Measurements from ENCODE around the gene NTS. TPM values are rescaled to one million over a fixed set of nuclear protein-coding genes. Genes with fewer than 3 reads are reported as not detected.

NTS gene
- total RNA-seq, result 0.25 TPM in 1 of 3 replicates, not detected in the others

GRCh38 chr12:85874031-85874461 lies at the start of gene NTS:
TSS of gene NTS (plus strand) at chr12:85874295. CDS start at chr12:85874404, 109 bp downstream.
- no peak for TF ChIP-seq CTCF (IDR thresholded peaks at IDR 0.05; ENCODE audit: unreplicated experiment)
- Mint-ChIP-seq H3K27me3 (ENCODE audit: low read depth) (peaks cover 1% of the 10 kb centered on the region), H3K4me3 (no peak within 1 kb of the TSS), H3K36me3 (no peaks in the 10 kb centered on the region), H3K27ac (no peak within 1 kb of the TSS), H3K9me3 (no peaks in the 10 kb centered on the region), H3K4me1 (peaks cover 6% of the 10 kb centered on the region)
- no peak for DNase-seq (ENCODE audit: low spot score in 2 of 2, unreplicated experiment in 2 of 2)

- peaks cover 23% of the 10 kb centered on the region for H3K4me1 Mint-ChIP-seq
- no peak overlapping the region for H3K4me3 Mint-ChIP-seq
- H3K36me3 Mint-ChIP-seq, result peaks cover 4% of the 10 kb centered on the region
- H3K27me3 Mint-ChIP-seq (ENCODE audit: low read depth), result no peaks in the 10 kb centered on the region
- no peak overlapping the region for H3K27ac Mint-ChIP-seq
- no peak for DNase-seq (ENCODE audit: low spot score in 2 of 2, unreplicated experiment in 2 of 2)
- H3K9me3 Mint-ChIP-seq, result peaks cover 12% of the 10 kb centered on the region
- TF ChIP-seq CTCF (IDR thresholded peaks at IDR 0.05; ENCODE audit: unreplicated experiment), result no peak
Observed at GRCh38 chr12:85825746-85826145, 48.3 kb upstream of the NTS start.

GRCh38 chr12:85828576-85828975 lies 45.5 kb upstream of the NTS start:
- TF ChIP-seq CTCF (IDR thresholded peaks at IDR 0.05; ENCODE audit: unreplicated experiment), result no peak
- H3K4me3 Mint-ChIP-seq, result no peak overlapping the region
- peaks cover 23% of the 10 kb centered on the region for H3K4me1 Mint-ChIP-seq
- no peak for DNase-seq (ENCODE audit: low spot score in 2 of 2, unreplicated experiment in 2 of 2)
- H3K27me3 Mint-ChIP-seq (ENCODE audit: low read depth), result no peaks in the 10 kb centered on the region
- H3K36me3 Mint-ChIP-seq, result no peaks in the 10 kb centered on the region
- peaks cover 8% of the 10 kb centered on the region for H3K9me3 Mint-ChIP-seq
- no peak overlapping the region for H3K27ac Mint-ChIP-seq

GRCh38 chr12:85829391-85829790 lies 44.7 kb upstream of the NTS start:
- no peak overlapping the region for H3K27ac Mint-ChIP-seq
- no peaks in the 10 kb centered on the region for H3K27me3 Mint-ChIP-seq (ENCODE audit: low read depth)
- peaks cover 8% of the 10 kb centered on the region for H3K9me3 Mint-ChIP-seq
- DNase-seq (ENCODE audit: low spot score in 2 of 2, unreplicated experiment in 2 of 2), result no peak
- no peak overlapping the region for H3K4me3 Mint-ChIP-seq
- TF ChIP-seq CTCF (IDR thresholded peaks at IDR 0.05; ENCODE audit: unreplicated experiment), result no peak
- H3K4me1 Mint-ChIP-seq, result peaks cover 26% of the 10 kb centered on the region
- H3K36me3 Mint-ChIP-seq, result no peaks in the 10 kb centered on the region

- no peak overlapping the region for H3K27ac Mint-ChIP-seq
- H3K4me3 Mint-ChIP-seq, result no peak overlapping the region
- DNase-seq (ENCODE audit: low spot score in 2 of 2, unreplicated experiment in 2 of 2), result no peak
- H3K9me3 Mint-ChIP-seq, result peaks cover 8% of the 10 kb centered on the region
- no peaks in the 10 kb centered on the region for H3K36me3 Mint-ChIP-seq
- peaks cover 35% of the 10 kb centered on the region for H3K4me1 Mint-ChIP-seq
- no peak for TF ChIP-seq CTCF (IDR thresholded peaks at IDR 0.05; ENCODE audit: unreplicated experiment)
- H3K27me3 Mint-ChIP-seq (ENCODE audit: low read depth), result no peaks in the 10 kb centered on the region
Observed at GRCh38 chr12:85831327-85831990, 42.6 kb upstream of the NTS start.

Measured in mesothelial cell of epicardium (in vitro differentiated cells).